ENCODE data around the gene PPP1R26. TPM values are rescaled to one million over a fixed set of nuclear protein-coding genes. Genes with fewer than 3 reads are reported as not detected.

PPP1R26 gene
- total and polyA plus RNA-seq, 8 donors, result 5.3 to 22.8 (median 12.9) TPM

- intact Hi-C loops (cut with DNase I; ENCODE audit: low total_unique reads), result no loop called here
- peak in 1 of 2 donors; percentile 13 for DNase-seq
- H3K36me3 ChIP-seq, result no peaks in the 10 kb centered on the region
- H3K27me3 ChIP-seq, result peaks cover 0 to 68% (median 16%) of the 10 kb centered on the region in 3 donors
- H3K9me3 ChIP-seq, result no peaks in the 10 kb centered on the region
- H3K4me1 ChIP-seq, result no peaks in the 10 kb centered on the region
- no peak overlapping the region for H3K27ac ChIP-seq
- TF ChIP-seq POLR2AphosphoS5 (IDR thresholded peaks at IDR 0.05) (no peak), POLR2A (IDR thresholded peaks at IDR 0.05) (no peak), EP300 (IDR thresholded peaks at IDR 0.05) (no peak), CTCF (IDR thresholded peaks at IDR 0.05) (no peak)
- H3K4me3 ChIP-seq, result no peak overlapping the region
- WGBS, 5 donors, result 68 to 78% (median 73%) methylated on average over 14 to 21 of the region's 21 CpGs
These were observed 44.0 kb downstream of the PPP1R26 start for GRCh38 chr9:135523521-135524129.

- Histone ChIP-seq H3K4me3 (no peak overlapping the region), H3K4me1 (no peaks in the 10 kb centered on the region), H3K27ac (no peak overlapping the region), H3K9me3 (no peaks in the 10 kb centered on the region), H3K27me3 (peaks cover 0 to 68% (median 16%) of the 10 kb centered on the region in 3 donors), H3K36me3 (no peaks in the 10 kb centered on the region)
- DNase-seq, result peak in 1 of 2 donors; percentile 15
- no peak for TF ChIP-seq POLR2A (IDR thresholded peaks at IDR 0.05)
- no peak for TF ChIP-seq POLR2AphosphoS5 (IDR thresholded peaks at IDR 0.05)
- TF ChIP-seq EP300 (IDR thresholded peaks at IDR 0.05), result no peak
- TF ChIP-seq CTCF (IDR thresholded peaks at IDR 0.05), result no peak
- intact Hi-C loops (cut with DNase I; ENCODE audit: low total_unique reads), result no loop called here
- 61 to 71% (median 66%) methylated on average over 18 to 27 of the region's 27 CpGs for WGBS, 5 donors
These were observed 44.7 kb downstream of the PPP1R26 start for GRCh38 chr9:135524130-135524861.

- Histone ChIP-seq H3K36me3 (no peaks in the 10 kb centered on the region), H3K27ac (no peak overlapping the region), H3K4me3 (no peak overlapping the region), H3K9me3 (peaks cover 0 to 7% (median 0%) of the 10 kb centered on the region in 4 donors), H3K4me1 (no peaks in the 10 kb centered on the region), H3K27me3 (peaks cover 0 to 68% (median 16%) of the 10 kb centered on the region in 3 donors)
- intact Hi-C loops (cut with DNase I; ENCODE audit: low total_unique reads), result no loop called here
- TF ChIP-seq POLR2AphosphoS5 (IDR thresholded peaks at IDR 0.05) (no peak), POLR2A (IDR thresholded peaks at IDR 0.05) (no peak), EP300 (IDR thresholded peaks at IDR 0.05) (no peak), CTCF (IDR thresholded peaks at IDR 0.05) (no peak)
- peak in 1 of 2 donors; percentile 14 for DNase-seq
- WGBS, 5 donors, result 77 to 82% (median 81%) methylated on average over 19 to 31 of the region's 31 CpGs
These were observed 45.9 kb downstream of the PPP1R26 start for GRCh38 chr9:135525241-135526088.

GRCh38 chr9:135526089-135526729 is 46.6 kb downstream of the PPP1R26 start:
- Histone ChIP-seq H3K27me3 (peaks cover 0 to 70% (median 13%) of the 10 kb centered on the region in 3 donors), H3K9me3 (peaks cover 0 to 7% (median 0%) of the 10 kb centered on the region in 4 donors), H3K4me1 (no peaks in the 10 kb centered on the region), H3K4me3 (no peak overlapping the region), H3K36me3 (no peaks in the 10 kb centered on the region), H3K27ac (no peak overlapping the region)
- intact Hi-C loops (cut with DNase I; ENCODE audit: low total_unique reads), result no loop called here
- DNase-seq, result peak in 1 of 2 donors; percentile 21
- TF ChIP-seq CTCF (IDR thresholded peaks at IDR 0.05) (no peak), POLR2A (IDR thresholded peaks at IDR 0.05) (no peak), POLR2AphosphoS5 (IDR thresholded peaks at IDR 0.05) (no peak), EP300 (IDR thresholded peaks at IDR 0.05) (no peak)
- WGBS, 5 donors, result 54 to 75% (median 74%) methylated on average over 6 to 11 of the region's 11 CpGs

Data from stomach (tissue), 9 donors.